Measurements from ENCODE around the gene CRISP3.

DNA sequence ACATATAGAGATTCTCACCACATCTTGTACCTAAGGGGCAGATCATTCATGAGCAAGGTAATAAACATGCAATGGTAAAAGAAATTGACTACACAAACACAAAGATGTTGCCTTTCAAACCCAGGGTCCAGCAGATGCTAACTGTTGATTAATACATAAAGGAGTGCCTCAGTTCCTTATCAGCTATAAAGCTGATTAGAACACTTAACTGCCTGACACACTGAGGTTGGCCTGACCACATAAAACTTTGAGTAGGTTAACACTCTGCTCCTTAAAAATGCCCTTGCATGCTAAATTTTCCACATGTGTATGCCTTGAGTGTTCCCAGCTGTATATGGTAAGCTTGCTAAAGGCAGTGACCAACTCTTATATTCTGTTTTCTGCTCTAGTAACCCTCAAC, 45.7 kb downstream of the CRISP3 start:
- TF ChIP-seq, protein P1, sequence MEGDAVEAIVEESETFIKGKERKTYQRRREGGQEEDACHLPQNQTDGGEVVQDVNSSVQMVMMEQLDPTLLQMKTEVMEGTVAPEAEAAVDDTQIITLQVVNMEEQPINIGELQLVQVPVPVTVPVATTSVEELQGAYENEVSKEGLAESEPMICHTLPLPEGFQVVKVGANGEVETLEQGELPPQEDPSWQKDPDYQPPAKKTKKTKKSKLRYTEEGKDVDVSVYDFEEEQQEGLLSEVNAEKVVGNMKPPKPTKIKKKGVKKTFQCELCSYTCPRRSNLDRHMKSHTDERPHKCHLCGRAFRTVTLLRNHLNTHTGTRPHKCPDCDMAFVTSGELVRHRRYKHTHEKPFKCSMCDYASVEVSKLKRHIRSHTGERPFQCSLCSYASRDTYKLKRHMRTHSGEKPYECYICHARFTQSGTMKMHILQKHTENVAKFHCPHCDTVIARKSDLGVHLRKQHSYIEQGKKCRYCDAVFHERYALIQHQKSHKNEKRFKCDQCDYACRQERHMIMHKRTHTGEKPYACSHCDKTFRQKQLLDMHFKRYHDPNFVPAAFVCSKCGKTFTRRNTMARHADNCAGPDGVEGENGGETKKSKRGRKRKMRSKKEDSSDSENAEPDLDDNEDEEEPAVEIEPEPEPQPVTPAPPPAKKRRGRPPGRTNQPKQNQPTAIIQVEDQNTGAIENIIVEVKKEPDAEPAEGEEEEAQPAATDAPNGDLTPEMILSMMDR (IDR thresholded peaks at IDR 0.05; ENCODE audit: insufficient read depth, low read depth, low read length) = no peak
- no peak for TF ChIP-seq EZH2 (IDR thresholded peaks at IDR 0.05; ENCODE audit: insufficient read depth, low read length)
